Adipocyte (in vitro differentiated cells): ENCODE results near the gene MUC5B.

Source experiments
- DNase-seq: peaks from one replicate; pipeline ENCODE4 v3.0.0-alpha.2; 2015; ENCODE audit warnings: low read depth
- H3K27me3 ChIP-seq: replicated peaks from 2 replicates; pipeline ENCODE4 v1.7.0; 2013; ENCODE audit warnings: mild to moderate bottlenecking, low read length, moderate library complexity; ENCODE audit not compliant: control insufficient read depth, insufficient read depth
- H3K36me3 ChIP-seq: 2 replicates; pipeline ENCODE4 v1.7.0; 2013; ENCODE audit warnings: low read length, mild to moderate bottlenecking, moderate library complexity; ENCODE audit not compliant: control insufficient read depth, insufficient read depth, severe bottlenecking
- H3K4me1 ChIP-seq: 2 replicates; pipeline ENCODE4 v1.7.0; 2013; ENCODE audit warnings: mild to moderate bottlenecking, low read length, moderate library complexity; ENCODE audit not compliant: control insufficient read depth, insufficient read depth
- H3K4me3 ChIP-seq: 2 replicates; pipeline ENCODE4 v1.7.0; 2013; ENCODE audit warnings: mild to moderate bottlenecking, low read length, moderate library complexity
- H3K9ac ChIP-seq: 2 replicates; pipeline ENCODE4 v1.7.0; 2013; ENCODE audit warnings: mild to moderate bottlenecking, low read length, moderate library complexity
- H3K9me3 ChIP-seq: 2 replicates; pipeline ENCODE4 v1.7.0; 2013; ENCODE audit warnings: mild to moderate bottlenecking, low read length, moderate library complexity; ENCODE audit not compliant: control insufficient read depth

MUC5B gene

GRCh38 chr11:1310772-1311468, 88.1 kb downstream of the MUC5B start:
- no peak for DNase-seq
- H3K9ac ChIP-seq, result no peak overlapping the region
- H3K4me1 ChIP-seq, result peaks cover 16% of the 10 kb centered on the region
- no peaks in the 10 kb centered on the region for H3K27me3 ChIP-seq
- H3K36me3 ChIP-seq, result no peaks in the 10 kb centered on the region
- peaks cover 17% of the 10 kb centered on the region for H3K9me3 ChIP-seq
- peak overlapping the region; percentile 85 for H3K4me3 ChIP-seq
